GM18907 (cell line): ENCODE measurements around the gene DBX2.
"Not testable (repeated sequence)": the region's sequence is repeated elsewhere in the genome, so short reads cannot be mapped to it uniquely, and the experiment has no call there.

Experiments used
- ATAC-seq: cut with Tn5 transposase; IDR thresholded peaks from one replicate; pipeline ENCODE4 v1.9.1; 2021; ENCODE audit warnings: mild to moderate bottlenecking, moderate library complexity; ENCODE audit not compliant: unreplicated experiment

Gene DBX2

GRCh38 chr12:45050751-45051571, at the start of gene DBX2:
DBX2 (minus strand) TSS chr12:45051099; CDS start chr12:45050927, 172 bp downstream.
- no peak for ATAC-seq

- ATAC-seq, result no peak
Measured at GRCh38 chr12:45098766-45099165, 47.9 kb upstream of the DBX2 start.

- ATAC-seq, result not testable (repeated sequence)
Measured at GRCh38 chr12:45095417-45095816, 44.5 kb upstream of the DBX2 start.

- ATAC-seq, result no peak
Measured at GRCh38 chr12:45093051-45093450, 42.2 kb upstream of the DBX2 start.

GRCh38 chr12:45089411-45090075, 38.6 kb upstream of the DBX2 start:
- ATAC-seq, result no peak

GRCh38 chr12:45088608-45089007, 37.7 kb upstream of the DBX2 start:
- ATAC-seq, result no peak

- ATAC-seq, result not testable (repeated sequence)
Measured at GRCh38 chr12:45084248-45084647, 33.3 kb upstream of the DBX2 start.

GRCh38 chr12:45077251-45077650, 26.4 kb upstream of the DBX2 start:
- ATAC-seq, result no peak

GRCh38 chr12:45076417-45077026, 25.6 kb upstream of the DBX2 start:
- no peak for ATAC-seq

GRCh38 chr12:45075587-45076282, 24.8 kb upstream of the DBX2 start:
- no peak for ATAC-seq

GRCh38 chr12:45065125-45065626, 14.3 kb upstream of the DBX2 start:
- ATAC-seq, result no peak

- ATAC-seq, result no peak
Measured at GRCh38 chr12:45060976-45061375, 10.1 kb upstream of the DBX2 start.

- no peak for ATAC-seq
Measured at GRCh38 chr12:45051572-45052125, 750 bp upstream of the DBX2 start.

GRCh38 chr12:45049912-45050750, 768 bp downstream of the DBX2 start:
- ATAC-seq, result no peak

- no peak for ATAC-seq
Measured at GRCh38 chr12:45042599-45042998, 8.3 kb downstream of the DBX2 start.

- ATAC-seq, result no peak
Measured at GRCh38 chr12:45040977-45041376, 9.9 kb downstream of the DBX2 start.

GRCh38 chr12:45039757-45040156, 11.1 kb downstream of the DBX2 start:
- no peak for ATAC-seq

- no peak for ATAC-seq
Measured at GRCh38 chr12:45034861-45035265, 16.0 kb downstream of the DBX2 start.

- no peak for ATAC-seq
Measured at GRCh38 chr12:45017916-45018315, 33.0 kb downstream of the DBX2 start.

GRCh38 chr12:45014396-45014795, 36.5 kb downstream of the DBX2 start:
- ATAC-seq, result no peak
